Left ventricle myocardium inferior (tissue), 1 donor: ENCODE data around the gene NLGN1. TPM values are rescaled to one million over a fixed set of nuclear protein-coding genes. Genes with fewer than 3 reads are reported as not detected.
"Not testable (repeated sequence)": the region's sequence is repeated elsewhere in the genome, so short reads cannot be mapped to it uniquely, and the experiment has no call there.

Experiments used
- DNase-seq: peaks from one replicate; pipeline ENCODE4 v3.0.0-alpha.2; 2020
- H3K27ac ChIP-seq: fragments of 200-600 bp; replicated peaks from 2 replicates; pipeline ENCODE4 v1.8.0; 2021
- H3K27me3 ChIP-seq: fragments of 200-600 bp; 2 replicates; pipeline ENCODE4 v1.8.0; 2021; ENCODE audit warnings: low read depth
- H3K36me3 ChIP-seq: fragments of 200-600 bp; 2 replicates; pipeline ENCODE4 v1.8.0; 2021
- H3K4me1 ChIP-seq: fragments of 200-600 bp; 2 replicates; pipeline ENCODE4 v1.8.0; 2021
- H3K4me3 ChIP-seq: fragments of 200-600 bp; 2 replicates; pipeline ENCODE4 v1.8.0; 2021; ENCODE audit warnings: mild to moderate bottlenecking, moderate library complexity
- H3K9me3 ChIP-seq: fragments of 200-600 bp; replicated peaks from 2 replicates; pipeline ENCODE4 v1.8.0; 2021
- CTCF ChIP-seq: fragments of 200-600 bp; IDR thresholded peaks from 2 replicates; pipeline ENCODE4 v1.8.0; 2021; ENCODE audit warnings: antibody characterized with exemption, mild to moderate bottlenecking, borderline replicate concordance
- intact Hi-C: fragments of 100-400 bp; cut with micrococcal nuclease; formaldehyde crosslinking; loops from one replicate; pipeline ENCODE4 v1.11.0; 2022
- total RNA-seq: library from RNA; stranded (reverse); fragmentation: NEBNext Ultra II Directional; extraction: Animal tissue kit (Norgen Biotek cat#: 25700); gene quantifications from one replicate; pipeline ENCODE4 v1.2.1, GENCODE V29; 2021
- donor health status: DM: no; HTN: yes; CAD: no; lungs with severe emphysema.

The NLGN1 gene
- total RNA-seq, 1 donor from 2014 or later: 13.7 TPM

DNA sequence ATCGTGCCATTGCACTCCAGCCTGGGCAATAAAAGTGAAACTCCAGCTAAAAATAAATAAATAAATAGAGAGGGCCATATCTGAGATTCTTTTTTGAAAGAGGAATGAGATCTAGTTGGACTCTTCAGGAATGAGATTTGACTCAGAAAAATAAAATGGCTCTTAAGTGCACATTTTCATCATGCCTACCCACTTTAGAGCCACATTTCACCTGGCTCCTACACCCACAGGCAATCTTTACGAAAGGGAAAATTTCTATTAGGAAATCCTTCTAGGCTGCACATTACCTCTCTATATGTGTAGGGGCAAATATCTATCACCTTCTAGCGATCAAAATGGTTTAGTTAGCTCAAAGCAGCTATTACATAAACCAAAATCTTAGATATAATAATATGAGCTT is 16.9 kb upstream of the NLGN1 start:
- H3K36me3 ChIP-seq: no peaks in the 10 kb centered on the region
- H3K4me3 ChIP-seq: no peak overlapping the region
- intact Hi-C loops: no loop called here
- no peak for DNase-seq
- no peak overlapping the region for H3K27ac ChIP-seq
- H3K9me3 ChIP-seq: no peaks in the 10 kb centered on the region
- H3K27me3 ChIP-seq: peaks cover 20% of the 10 kb centered on the region
- no peak for TF ChIP-seq CTCF
- H3K4me1 ChIP-seq: no peaks in the 10 kb centered on the region

DNA sequence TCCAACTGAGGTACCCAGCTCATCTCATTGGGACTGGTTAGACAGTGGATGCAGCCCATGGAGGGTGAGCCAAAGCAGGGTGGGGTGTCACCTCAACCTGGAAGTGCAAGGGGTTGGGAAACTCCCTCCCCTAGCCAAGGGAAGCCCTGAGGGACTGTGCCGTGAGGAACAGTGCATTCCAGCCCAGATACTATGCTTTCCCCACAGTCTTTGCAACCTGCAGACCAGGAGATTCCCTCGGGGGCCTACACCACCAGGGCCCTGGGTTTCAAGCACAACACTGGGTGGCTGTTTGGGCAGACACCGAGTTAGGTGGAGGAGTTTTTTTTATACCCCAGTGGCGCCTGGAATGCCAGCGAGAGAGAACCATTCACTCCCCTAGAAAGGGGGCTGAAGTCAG is 15.6 kb upstream of the NLGN1 start:
- peaks cover 20% of the 10 kb centered on the region for H3K27me3 ChIP-seq
- H3K36me3 ChIP-seq, DNase-seq, H3K4me3 ChIP-seq, H3K4me1 ChIP-seq, H3K27ac ChIP-seq, H3K9me3 ChIP-seq, intact Hi-C loops: not testable (repeated sequence)

DNA sequence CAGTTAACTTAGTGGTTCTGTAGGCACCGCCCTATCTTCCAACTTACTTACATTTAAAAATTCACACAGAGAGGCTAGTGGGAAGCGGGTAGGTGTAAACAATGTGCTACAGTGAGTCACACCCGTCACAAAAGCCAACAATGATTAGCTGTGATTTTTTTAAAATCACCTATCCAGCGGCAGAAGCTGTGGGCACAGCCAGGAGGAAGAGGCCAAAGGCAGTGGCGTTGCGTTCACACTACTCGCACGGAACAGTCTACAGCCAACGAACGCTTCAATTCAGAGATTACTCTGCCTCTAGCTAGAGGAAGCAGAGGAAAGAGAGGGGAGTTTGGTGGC is 2.5 kb upstream of the NLGN1 start:
- intact Hi-C loops: no loop called here
- peak; percentile 19 for DNase-seq
- no peak for TF ChIP-seq CTCF
- Histone ChIP-seq H3K4me1 (peaks cover 40% of the 10 kb centered on the region), H3K4me3 (peak overlapping the region; percentile 82), H3K9me3 (no peaks in the 10 kb centered on the region), H3K36me3 (no peaks in the 10 kb centered on the region), H3K27ac (peak overlapping the region; percentile 95), H3K27me3 (peaks cover 19% of the 10 kb centered on the region)

DNA sequence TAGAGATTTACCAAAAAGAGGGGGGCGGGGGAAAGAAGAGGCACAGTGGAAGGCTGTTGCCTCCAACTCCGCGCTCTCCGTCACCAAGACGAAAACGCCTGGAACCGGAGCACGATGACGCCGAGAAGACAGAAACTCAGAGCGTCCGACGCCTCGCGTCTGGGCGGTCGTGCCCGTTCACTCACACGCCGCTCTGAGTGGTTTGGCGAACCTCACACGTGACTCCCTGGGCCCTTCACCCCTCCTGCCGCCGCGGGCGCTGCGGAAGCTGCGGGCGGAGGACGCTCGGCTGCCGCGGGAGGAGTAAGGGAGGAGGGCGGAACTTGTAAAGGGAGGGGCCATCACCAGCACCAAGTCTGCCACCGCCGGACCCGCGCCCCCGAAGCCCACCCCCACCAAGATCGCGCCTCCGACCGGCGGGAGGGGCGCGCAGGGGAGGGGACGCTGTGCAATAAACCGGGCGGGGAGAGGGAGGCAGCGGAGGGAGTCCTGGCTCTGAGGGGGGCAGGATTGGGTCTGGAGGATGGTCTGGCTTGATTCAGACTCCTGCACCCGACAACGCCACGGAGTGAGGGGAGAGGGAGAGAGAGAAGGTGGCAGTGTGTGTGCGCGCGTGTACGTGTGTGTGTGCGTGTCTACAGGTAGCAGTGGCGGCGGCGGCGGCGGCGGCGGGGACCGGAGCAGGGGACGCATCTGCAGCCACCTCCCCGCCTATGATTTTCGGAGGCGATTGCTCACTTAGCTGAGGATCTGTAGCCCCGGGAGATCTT is 1.9 kb upstream of the NLGN1 start:
- peak overlapping the region; percentile 95 for H3K27ac ChIP-seq
- H3K9me3 ChIP-seq: no peaks in the 10 kb centered on the region
- DNase-seq: peak; percentile 87
- intact Hi-C loops: no loop called here
- no peaks in the 10 kb centered on the region for H3K36me3 ChIP-seq
- peak overlapping the region; percentile 82 for H3K4me3 ChIP-seq
- peaks cover 24% of the 10 kb centered on the region for H3K27me3 ChIP-seq
- TF ChIP-seq CTCF: no peak
- peaks cover 43% of the 10 kb centered on the region for H3K4me1 ChIP-seq

DNA sequence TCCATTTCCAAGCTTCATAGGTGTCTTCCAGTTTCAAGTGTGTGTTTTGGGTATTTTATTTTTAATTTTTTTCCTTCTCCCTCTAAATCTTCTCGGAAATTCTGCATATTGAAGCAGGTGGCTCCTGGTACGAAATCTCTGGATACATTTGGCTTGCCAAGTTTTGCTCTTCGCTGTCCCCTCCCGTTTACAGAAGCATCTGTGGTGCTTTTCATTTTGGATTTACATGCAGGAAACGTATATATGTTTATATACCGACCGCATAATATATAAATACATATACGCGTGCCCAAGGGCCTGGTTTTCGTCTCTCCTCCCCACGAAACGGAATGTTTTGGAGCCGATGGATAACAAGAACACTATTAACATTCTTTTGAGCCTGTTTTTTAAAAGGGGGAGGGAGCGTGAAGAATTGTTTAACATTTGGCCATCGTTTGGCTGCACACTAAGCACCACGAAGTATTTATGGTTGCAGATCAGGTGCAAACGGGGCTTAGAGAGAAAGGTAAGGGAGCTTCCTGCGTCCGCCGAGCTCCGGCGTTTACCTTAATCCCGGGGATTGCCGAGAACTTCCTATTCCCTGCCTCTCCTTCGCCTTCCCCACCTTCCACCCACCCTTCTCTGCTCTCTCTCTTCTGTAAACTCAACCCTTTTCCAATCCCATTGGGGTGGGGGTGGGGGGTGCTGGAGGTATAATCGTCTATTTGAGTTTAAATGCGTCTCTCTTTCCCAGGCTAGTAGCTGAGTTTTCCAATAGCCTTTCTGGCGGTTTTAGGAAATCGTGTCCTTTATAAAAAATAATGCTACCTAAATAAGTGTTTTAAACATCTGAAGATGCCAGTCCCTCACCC is 1.1 kb upstream of the NLGN1 start:
- no peak for DNase-seq

More for the DNA sequence above, 1.1 kb upstream of the NLGN1 start:
- Histone ChIP-seq H3K27me3 (peaks cover 24% of the 10 kb centered on the region), H3K4me1 (peaks cover 48% of the 10 kb centered on the region), H3K36me3 (no peaks in the 10 kb centered on the region), H3K27ac (peak overlapping the region; percentile 95), H3K4me3 (peak overlapping the region; percentile 82), H3K9me3 (no peaks in the 10 kb centered on the region)
- intact Hi-C loops: no loop called here
- no peak for TF ChIP-seq CTCF
